ENCODE data around the gene CDC25A.

- TF ChIP-seq, protein P1, sequence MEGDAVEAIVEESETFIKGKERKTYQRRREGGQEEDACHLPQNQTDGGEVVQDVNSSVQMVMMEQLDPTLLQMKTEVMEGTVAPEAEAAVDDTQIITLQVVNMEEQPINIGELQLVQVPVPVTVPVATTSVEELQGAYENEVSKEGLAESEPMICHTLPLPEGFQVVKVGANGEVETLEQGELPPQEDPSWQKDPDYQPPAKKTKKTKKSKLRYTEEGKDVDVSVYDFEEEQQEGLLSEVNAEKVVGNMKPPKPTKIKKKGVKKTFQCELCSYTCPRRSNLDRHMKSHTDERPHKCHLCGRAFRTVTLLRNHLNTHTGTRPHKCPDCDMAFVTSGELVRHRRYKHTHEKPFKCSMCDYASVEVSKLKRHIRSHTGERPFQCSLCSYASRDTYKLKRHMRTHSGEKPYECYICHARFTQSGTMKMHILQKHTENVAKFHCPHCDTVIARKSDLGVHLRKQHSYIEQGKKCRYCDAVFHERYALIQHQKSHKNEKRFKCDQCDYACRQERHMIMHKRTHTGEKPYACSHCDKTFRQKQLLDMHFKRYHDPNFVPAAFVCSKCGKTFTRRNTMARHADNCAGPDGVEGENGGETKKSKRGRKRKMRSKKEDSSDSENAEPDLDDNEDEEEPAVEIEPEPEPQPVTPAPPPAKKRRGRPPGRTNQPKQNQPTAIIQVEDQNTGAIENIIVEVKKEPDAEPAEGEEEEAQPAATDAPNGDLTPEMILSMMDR (IDR thresholded peaks at IDR 0.05) = no peak
- TF ChIP-seq POLR2A (IDR thresholded peaks at IDR 0.05) = no peak
Measured at GRCh38 chr3:48137425-48137999, 50.7 kb downstream of the CDC25A start.

All from body of pancreas (tissue), 4 donors.